NOMO-1 (cell line): ENCODE results near the gene IRGC.

Source experiments
- DNase-seq, 2 experiments: peaks; one replicate each; lab custom pipeline; 2025; ENCODE audit not compliant: unreplicated experiment in 2 of 2; lab: John Stamatoyannopoulos, UW

Gene IRGC

DNA sequence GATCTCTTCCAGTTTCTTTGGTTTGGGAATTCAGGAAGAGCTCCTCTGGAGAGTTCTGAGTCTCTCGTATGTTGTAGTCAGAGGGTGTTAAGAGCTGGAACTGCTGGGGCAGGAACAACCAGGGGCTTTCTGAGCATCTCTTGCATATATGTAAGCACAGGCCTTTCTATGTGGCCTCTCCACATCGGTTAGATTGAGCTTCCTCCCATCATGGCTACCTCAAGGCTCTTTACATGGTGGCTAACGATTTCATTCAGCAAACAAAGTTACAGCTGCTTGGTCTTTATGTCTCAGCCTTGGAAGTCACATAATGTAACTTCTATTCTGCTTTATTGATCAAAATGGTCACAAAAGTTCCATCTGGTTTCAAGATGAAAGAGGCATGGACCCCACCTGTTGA is 25.4 kb upstream of the IRGC start:
- DNase-seq: no peak

DNA sequence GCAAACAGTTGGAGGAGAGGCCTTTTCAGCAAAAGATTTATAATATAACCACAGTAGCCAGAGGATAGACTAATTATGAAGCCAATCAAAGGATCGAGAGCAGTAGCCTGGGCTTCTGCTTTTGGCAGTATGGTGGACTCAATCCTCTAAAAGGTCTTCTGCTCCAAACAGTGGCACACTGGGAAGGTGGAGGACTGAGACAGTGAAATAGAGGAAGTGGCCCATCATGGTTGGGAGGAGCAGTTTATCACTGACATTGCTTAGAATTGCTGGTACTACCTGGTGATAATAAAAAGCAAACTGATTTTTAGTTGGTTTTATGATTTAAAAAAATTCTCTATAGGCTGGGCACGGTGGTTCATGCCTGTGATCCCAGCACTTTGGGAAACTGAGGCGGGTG is 25.0 kb upstream of the IRGC start:
- peak in 1 of 2 experiments; percentile 42 for DNase-seq

DNA sequence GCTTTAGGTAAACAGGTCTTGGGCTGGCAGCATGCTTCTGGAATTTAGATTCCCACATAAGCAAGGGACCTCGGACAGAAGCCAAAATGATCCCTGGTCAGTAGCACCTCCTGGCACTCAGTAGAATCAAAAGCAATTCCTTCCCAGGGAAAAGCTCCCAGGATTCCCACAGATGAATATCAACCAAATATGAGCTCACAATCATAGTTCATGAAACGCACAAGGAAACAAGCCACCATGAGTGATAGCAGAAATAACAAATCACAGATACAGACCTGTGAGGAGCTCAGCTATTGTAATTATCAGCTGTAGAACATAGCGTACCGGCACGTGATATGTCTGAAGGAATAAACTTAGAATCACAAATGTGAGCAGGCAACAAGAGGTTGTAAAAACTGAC is 24.1 kb upstream of the IRGC start:
- DNase-seq: no peak

DNA sequence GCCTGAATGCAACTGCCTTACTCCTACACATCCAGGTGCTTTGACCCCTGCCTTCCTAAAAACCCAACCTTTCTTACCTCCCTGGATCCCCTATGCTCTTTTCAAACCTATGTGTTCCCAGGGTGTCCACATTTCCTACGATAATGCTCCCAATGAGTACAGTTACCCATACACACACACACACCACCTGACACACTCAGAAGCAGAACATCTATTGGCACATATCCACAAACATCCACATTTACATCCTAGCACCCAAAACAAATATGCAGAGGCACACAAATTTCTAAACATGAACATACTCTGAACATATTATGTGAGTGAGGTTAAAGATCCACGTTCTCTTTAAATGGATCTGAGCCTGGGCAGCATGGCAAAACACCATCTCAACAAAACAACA is 23.5 kb upstream of the IRGC start:
- DNase-seq: no peak

DNA sequence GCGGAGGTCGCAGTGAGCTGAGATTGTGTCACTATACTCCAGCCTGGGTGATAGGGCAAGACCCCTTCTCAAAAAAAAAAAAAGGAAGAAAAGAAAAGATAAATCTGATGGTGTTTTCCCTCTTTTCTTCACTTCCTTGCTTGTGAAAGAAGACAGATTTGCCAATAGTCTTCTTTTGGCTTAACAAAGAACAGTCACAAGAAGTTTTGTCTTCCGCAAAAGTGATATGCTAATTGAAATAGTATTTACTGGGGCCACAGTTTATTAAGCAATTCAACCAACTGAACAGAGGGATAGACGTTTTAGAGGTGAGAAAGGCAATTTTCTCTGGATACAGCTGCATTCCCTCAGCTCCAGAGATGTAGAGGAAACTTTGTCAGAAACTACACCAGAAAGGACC is 23.0 kb upstream of the IRGC start:
- peak; percentile 78 to 89 for DNase-seq

DNA sequence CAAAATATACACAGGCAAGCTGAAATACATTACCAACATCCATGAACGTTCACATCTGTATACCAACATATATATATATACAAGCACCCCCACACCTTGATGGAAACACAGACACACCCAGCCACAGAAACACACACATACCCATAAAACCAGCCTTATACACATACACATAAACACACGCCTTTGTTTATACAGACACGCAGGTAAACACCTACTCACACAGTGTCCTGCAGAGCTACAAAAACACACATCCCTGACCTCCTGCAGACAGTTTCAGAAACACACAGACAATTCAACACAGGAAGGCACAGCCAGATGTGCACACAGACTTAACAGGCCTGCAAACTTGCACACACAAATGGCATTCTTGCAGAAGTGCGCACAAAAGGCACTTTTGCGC is 21.3 kb upstream of the IRGC start:
- DNase-seq: no peak

DNA sequence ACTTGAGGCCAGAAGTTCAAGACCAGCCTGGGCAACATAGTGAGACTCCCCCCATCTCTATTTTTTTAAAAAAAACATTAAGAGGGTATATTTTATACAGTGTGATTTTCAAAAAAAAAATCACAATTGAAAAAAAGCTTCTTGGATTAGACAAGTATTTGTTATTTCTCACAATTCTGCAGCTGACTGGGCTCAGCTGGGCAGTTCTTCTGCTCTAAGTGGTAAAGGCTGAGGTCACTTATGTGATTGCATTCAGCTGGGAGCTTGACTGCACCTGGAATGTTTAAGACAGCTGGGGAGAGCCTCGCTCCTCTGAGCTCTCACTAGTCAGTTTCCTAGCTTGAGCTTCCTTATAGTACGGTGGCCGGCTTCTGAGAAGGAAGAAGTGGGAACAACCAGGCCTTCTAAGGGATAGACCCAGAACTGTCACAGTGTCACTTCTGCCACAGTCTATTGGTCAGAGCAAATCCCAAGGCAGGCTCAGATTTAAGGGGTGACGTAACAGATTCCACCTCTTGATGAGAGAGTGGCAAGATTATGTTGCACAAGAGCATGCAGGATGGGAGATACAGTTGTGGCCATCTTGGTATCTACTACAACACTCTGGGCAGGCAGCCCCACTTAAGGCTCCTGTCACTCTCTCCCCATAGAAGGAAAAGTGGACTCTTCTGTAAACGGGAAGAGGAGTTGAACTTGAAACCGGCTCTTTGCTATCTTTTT is 19.7 kb upstream of the IRGC start:
- peak; percentile 40 to 71 for DNase-seq

DNA sequence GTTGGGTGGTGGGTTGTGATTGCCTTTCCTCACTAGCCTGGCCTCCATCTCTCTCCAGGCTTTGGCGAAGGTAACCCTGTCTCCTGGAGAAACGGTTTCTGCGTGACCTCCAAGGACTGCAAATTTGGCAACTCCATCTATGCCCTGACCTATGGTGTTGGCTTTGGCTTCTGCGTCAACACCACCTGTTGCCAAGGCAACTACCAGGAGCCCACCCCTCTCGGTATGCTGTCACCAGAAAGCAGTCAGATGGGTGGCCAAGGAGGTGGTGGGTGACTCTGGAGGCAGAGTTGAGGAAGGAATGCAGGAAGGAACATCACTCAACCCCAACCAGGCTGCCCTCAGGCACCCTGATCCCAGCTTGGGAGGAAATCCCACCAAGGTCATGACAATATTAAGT is 18.6 kb upstream of the IRGC start:
- DNase-seq: no peak

DNA sequence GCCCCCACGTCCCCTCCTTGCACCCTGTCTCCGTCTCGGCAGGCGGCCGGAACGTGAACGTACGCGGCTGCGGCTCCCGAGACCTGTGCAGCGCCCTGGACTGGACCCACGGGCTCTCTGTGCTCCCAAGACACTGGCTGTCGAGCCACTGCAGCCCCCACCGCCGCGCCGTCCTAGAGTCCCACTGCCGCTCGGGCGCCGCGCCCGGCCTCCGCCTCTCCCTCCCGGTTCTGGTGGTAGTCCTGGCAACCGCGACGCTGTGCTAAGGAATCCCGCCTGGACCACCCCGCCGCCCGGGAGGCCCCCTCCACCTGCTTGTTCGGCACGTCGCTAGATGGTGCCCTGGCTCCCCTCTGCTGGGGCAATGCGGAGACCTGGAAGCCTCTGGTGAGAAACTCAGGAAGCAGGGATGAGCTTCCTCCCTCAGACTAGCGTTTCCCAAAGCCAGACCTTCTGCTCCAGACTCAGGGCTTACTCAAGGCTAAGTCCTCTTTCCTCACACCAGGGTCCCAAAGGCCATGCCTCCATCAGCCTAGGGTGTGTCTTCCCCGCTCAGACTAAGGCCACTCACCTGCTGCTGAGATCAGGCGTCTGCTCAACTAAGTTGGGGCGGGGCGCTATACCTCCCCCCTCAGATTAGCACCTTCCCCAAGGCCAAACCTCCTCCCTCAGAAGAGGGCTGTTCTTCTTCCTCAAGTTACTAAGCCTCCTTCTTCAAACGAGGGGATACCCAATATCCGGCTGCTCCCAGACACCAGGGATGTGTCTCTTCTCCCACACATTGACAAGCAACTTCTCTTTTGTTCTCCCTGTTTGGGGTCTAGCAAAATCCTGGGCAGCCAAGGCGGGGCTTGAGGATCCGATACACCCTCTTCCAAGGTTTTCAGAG is 16.1 kb upstream of the IRGC start:
- DNase-seq: no peak

DNA sequence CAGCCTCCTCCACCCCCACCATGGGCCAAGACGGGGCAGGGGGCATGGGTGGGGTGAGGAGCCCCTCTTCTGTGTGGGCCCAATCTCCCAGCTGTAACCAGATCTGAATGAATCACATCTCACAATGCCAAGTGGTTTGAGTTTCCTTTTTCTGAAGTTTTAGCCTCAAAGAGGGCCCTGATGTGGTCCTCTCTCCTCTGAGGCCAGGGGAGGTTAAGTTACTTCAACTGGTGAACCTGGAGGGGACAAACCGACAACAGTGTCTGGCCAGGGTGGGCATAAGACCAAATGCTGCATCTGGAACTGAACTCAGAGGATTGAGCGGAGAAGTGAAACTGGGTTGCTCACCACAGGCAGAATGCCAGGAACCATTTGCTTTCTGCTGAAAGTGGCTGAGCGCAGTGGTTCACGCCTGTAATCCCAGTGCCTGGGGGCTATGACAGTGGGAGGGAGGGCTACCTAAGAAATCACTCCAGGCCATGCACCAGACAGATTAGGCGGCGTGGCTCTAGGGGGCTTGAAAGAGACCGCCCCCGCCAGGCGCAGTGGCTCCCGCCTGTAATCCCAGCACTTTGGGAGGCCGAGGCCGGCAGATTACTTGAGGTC is 15.4 kb upstream of the IRGC start:
- DNase-seq: peak; percentile 68 to 78

DNA sequence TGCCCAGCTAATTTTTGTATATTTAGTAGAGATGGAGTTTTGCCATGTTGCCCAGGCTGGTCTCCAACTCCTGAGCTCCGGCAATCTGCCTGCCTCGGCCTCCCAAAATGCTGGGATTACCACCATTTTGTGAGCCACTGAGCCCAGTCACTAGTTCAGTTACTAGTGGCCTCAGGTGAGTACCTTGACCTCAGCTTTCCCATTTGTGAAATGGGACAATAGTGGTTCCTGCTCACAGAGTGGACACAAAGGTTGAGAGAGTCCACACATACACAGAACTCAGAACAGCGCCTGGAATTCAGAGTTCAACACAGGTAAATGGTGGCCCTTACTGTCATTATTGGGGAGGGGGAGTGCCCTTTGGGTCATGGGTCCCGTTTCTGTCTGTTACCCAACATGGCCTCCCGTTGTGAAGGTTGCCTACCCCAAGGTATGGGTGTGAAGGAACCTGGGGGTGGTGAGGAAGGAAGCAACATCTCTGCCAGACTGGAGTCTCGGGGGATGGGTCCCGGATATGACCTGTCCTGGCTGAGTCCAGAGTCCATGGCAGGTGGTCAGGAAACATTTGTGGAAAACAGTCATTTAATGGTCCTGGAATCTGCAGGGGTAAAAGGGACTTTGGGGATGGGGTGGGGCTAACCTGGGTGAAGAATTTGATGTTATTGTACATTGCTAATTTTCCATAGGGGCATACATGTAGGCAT is 11.7 kb upstream of the IRGC start:
- DNase-seq: no peak

DNA sequence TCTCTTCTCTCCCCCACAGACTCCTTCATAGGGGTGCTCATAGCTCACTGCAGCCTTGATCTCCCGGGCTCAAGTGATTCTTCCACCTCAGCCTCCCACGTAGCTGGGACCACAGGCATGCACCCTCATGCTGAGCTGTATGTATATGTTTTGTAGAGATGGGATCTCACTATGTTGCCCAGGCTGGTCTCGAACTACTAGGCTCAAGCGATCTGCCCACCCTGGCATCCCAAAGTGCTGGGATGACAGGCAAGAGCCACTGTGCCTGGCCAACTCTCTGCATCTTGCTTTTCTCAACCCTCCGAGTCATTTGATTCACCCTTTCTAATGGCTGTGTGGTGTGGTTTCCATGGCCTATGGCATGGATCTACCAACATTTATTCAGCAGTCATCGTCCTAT is 10.1 kb upstream of the IRGC start:
- no peak for DNase-seq

DNA sequence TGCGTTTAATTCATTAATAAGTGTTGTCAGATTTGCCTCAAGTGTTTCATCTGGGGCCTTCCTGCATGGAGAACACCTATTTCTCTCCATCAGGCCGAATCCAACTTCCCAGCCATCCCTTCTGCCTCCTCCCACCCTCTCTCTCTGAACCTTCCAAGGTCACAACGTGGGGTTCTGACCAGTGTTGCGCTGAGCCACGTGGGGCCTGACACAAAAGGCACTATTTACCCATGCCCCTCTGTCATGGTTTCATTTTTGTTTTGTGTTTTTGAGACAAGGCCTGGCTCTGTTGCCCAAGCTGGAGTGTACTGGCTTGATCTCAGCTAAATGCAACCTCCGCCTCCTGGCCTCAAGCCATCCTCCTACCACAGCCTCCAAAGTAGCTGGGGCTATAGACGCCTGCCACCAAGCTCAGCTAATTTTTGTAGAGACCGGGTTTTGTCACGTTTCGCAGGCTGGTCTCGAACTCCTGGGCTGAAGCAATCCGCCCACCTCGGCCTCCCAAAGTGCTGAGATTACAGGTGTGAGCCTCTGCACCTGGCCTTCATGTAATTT is 8.6 kb upstream of the IRGC start:
- no peak for DNase-seq

DNA sequence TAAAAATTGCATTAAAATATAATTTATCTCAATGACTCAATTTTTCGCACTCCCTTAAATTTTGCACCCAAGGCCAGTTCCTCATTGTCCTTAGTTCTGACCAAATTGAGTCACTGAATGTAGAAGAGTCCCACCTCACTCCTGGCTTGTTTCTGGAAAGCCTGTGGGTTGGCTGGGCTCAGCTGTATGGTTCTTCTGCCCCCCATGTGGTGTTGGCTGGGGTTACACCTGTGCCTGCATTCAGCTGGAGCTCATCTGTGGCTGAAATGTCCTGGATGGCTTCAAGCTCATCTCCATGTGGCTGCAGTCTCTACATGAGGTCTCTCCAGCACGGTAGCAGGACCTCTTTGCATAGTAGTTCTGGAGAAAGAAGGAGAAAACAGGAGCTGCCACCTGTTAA is 7.2 kb upstream of the IRGC start:
- no peak for DNase-seq

DNA sequence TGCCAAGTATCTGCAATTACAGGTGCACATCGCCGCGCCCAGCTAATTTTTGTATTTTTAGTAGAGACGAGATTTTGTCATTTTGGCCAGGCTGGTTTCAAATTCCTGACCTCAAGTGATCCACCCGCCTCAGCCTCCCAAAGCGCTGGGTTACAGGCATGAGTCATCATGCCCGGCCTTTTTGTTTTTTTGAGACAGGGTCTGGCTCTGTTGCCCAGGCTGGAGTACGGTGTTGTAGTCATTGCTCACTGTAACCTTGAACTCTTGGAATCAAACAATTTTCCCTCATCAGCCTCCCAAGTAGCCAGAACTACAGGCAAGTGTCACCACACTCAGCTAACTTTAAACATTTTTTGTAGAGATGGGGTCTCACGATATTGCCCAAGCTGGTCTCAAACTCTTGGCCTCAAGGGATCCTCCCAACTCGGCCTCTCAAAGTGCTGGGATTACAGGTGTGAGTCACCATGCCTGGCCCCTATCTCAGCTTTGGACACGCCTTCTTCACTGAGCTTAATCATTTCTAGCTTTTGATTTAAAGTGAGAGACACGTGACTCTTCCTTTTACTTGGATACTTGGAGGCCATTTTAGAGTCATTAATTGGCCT is 4.0 kb upstream of the IRGC start:
- DNase-seq: no peak

DNA sequence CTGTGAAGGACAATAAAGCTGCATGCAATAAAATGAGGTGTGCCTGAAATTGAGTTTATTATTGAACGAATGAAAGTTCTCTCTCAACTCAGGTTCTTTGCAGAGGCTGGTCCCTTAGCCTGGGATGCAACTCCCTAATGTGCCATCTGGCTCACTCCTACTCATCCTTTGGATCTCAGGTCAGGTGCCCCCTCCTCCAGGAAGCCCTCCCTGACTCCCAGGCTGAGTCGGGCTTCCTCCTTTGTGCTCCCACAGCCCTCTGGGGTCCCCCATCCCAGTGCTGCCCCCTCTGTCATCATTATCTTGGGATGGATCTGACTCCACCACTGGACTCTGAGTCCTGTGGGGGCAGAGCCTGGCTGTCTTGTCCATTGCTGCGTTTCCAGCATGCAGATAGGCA is 2.7 kb upstream of the IRGC start:
- no peak for DNase-seq

DNA sequence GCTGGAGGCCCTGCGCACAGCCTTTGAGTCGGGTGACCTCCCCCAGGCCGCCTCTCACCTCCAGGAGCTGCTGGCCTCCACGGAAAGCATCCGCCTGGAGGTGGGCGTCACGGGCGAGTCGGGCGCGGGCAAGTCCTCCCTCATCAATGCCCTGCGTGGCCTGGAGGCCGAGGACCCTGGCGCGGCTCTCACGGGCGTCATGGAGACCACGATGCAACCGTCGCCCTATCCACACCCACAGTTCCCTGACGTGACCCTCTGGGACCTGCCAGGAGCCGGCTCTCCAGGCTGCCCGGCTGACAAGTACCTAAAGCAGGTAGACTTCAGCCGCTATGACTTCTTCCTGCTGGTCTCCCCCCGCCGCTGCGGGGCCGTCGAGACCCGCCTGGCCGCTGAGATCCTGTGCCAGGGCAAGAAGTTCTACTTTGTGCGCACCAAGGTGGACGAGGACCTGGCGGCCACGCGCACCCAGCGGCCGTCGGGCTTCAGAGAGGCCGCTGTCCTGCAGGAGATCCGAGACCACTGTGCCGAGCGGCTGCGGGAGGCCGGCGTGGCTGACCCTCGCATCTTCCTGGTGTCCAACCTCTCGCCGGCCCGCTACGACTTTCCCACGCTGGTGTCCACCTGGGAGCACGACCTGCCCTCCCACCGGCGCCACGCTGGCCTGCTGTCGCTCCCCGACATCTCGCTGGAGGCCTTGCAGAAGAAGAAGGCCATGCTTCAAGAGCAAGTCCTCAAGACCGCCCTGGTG is 2.9 kb downstream of the IRGC start:
- no peak for DNase-seq

DNA sequence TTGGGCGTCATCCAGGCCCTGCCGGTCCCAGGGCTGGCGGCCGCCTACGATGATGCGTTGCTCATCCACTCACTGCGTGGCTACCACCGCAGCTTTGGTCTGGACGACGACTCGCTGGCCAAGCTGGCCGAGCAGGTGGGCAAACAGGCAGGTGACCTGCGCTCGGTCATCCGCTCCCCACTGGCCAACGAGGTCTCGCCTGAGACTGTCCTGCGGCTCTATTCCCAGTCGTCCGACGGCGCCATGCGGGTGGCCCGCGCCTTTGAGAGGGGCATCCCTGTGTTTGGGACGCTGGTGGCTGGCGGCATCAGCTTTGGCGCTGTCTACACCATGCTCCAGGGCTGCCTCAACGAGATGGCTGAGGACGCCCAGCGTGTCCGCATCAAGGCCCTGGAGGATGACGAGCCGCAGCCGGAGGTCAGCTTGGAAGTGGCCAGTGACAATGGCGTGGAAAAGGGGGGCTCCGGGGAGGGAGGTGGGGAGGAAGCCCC is 3.5 kb downstream of the IRGC start:
- DNase-seq: no peak

DNA sequence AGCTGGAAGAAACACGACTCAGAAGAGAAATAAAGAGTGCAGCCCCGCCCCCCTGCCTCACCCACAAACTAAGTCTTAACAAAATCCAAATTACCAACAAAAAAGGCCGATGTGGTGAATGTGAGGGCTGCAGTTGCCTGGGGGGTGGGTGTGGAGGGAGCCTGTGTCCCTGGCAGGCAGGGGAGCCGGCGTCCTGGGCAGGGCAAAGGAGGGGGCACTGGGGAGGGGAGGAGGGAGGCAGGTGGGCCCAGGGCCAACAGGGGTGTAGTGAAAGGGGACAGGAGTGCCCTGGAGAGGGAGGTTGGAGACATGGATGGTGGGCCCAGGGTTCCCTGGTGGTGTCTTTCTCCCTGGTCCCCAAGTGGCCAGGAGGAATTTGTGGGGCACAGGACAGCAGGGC is 4.0 kb downstream of the IRGC start:
- no peak for DNase-seq

DNA sequence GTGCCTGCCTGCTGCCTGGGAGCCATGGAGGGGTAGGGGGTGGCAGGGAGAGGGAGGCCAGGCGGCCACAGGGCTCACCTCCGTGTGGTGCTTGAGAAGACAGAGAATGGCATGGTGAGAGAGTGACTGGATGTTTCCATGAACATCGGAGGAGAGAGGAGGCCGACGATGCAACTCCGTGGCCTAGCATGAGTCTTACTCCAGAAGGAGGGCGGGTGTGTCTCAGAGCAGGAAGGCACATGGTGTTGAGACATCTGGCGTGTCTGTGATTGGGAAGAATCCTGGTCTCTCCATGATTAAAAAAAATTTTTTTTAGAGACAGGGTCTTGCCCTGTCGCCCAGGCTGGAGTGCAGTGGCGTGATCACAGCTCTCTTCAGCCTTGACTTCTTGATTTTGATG is 5.1 kb downstream of the IRGC start:
- no peak for DNase-seq
